Activated T-cell treated with anti-CD3 and anti-CD28 coated beads, Interleukin-2, amount 50 U/mL, for 24 hours (primary cell): Measurements from ENCODE around the gene CD93.

Experiments
- DNase-seq: peaks from one replicate; pipeline ENCODE4 v3.0.0-alpha.2; 2020
- H3K27ac Mint-ChIP-seq: 2 replicates; pipeline ENCODE4 v1.8.0; 2020; ENCODE audit warnings: mild to moderate bottlenecking, mixed read lengths
- H3K27me3 Mint-ChIP-seq: 2 replicates; pipeline ENCODE4 v1.8.0; 2020; ENCODE audit warnings: mixed read lengths
- H3K36me3 Mint-ChIP-seq: 2 replicates; pipeline ENCODE4 v1.8.0; 2020; ENCODE audit warnings: low read depth, mixed read lengths
- H3K4me1 Mint-ChIP-seq: 2 replicates; pipeline ENCODE4 v1.8.0; 2020; ENCODE audit warnings: low read depth, mixed read lengths
- H3K4me3 Mint-ChIP-seq: 2 replicates; pipeline ENCODE4 v1.8.0; 2020; ENCODE audit warnings: mild to moderate bottlenecking, moderate library complexity, mixed read lengths
- H3K9me3 Mint-ChIP-seq: 2 replicates; pipeline ENCODE4 v1.8.0; 2020; ENCODE audit warnings: mixed read lengths

CD93 gene

DNA sequence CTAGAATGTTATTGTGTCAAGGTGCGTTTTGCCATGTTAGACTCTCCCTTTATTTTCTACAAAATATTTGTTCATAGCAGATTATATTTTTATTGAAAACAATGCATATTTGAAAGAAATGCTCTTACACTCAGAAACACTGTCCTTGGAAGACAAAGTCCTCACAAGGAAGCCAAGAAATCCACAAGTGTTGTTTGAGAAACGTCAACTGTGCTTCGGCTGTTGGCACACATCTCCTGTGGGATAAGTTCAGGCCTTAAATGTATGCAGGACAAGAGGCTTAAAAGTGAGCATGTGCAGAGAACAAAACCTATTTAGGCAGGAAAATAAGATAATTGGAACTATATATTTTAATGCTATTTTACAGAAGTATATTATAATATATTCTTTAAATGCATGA is 27.1 kb downstream of the CD93 start:
- Mint-ChIP-seq H3K9me3 (peaks cover 5% of the 10 kb centered on the region), H3K27ac (no peak overlapping the region), H3K27me3 (peaks cover 3% of the 10 kb centered on the region), H3K4me3 (no peak overlapping the region), H3K36me3 (no peaks in the 10 kb centered on the region), H3K4me1 (no peaks in the 10 kb centered on the region)
- DNase-seq: no peak

DNA sequence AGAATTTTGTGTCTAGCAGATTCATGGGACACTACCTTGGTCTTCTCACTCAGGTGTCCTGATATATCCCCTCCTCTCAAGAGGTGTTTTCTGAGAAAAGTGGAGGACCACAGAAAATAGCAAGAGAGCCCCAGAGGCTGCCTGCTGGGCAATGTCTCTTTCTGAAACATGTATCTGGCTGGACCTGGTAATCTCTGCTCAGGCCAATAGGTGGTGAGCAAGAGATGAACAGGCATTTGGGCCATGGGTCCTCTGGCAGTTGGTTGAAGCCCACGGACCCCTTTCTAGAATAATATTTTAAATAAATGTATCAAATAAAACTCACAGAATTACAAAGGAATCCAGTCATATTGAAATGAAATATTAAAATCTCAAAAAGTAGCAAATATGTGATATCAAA is 27.9 kb downstream of the CD93 start:
- H3K9me3 Mint-ChIP-seq: peaks cover 5% of the 10 kb centered on the region
- no peaks in the 10 kb centered on the region for H3K4me1 Mint-ChIP-seq
- H3K4me3 Mint-ChIP-seq: no peak overlapping the region
- peaks cover 6% of the 10 kb centered on the region for H3K27me3 Mint-ChIP-seq
- no peak for DNase-seq
- no peaks in the 10 kb centered on the region for H3K36me3 Mint-ChIP-seq
- no peak overlapping the region for H3K27ac Mint-ChIP-seq

DNA sequence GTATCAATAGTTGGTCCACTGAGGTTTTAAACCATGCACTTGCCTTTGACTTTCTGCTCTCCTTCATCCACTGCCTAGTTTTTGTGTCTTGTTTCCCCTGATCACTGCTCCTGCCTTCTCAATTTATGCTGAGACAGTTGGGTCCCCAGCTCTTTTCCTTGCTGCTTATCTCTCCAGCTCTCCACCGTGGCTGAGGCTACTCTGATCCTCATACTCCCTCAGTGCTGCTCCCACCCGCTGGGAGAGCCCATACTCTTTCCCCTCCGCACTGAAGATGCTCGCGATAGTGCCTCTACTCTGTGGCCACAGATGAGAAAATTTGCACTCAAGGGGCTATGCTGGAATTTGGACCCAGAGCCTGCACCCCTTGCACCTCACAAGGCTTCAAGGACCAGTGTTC is 33.2 kb downstream of the CD93 start:
- Mint-ChIP-seq H3K36me3 (no peaks in the 10 kb centered on the region), H3K27ac (no peak overlapping the region), H3K27me3 (peaks cover 46% of the 10 kb centered on the region), H3K4me3 (no peak overlapping the region), H3K4me1 (no peaks in the 10 kb centered on the region), H3K9me3 (peaks cover 5% of the 10 kb centered on the region)
- DNase-seq: no peak

DNA sequence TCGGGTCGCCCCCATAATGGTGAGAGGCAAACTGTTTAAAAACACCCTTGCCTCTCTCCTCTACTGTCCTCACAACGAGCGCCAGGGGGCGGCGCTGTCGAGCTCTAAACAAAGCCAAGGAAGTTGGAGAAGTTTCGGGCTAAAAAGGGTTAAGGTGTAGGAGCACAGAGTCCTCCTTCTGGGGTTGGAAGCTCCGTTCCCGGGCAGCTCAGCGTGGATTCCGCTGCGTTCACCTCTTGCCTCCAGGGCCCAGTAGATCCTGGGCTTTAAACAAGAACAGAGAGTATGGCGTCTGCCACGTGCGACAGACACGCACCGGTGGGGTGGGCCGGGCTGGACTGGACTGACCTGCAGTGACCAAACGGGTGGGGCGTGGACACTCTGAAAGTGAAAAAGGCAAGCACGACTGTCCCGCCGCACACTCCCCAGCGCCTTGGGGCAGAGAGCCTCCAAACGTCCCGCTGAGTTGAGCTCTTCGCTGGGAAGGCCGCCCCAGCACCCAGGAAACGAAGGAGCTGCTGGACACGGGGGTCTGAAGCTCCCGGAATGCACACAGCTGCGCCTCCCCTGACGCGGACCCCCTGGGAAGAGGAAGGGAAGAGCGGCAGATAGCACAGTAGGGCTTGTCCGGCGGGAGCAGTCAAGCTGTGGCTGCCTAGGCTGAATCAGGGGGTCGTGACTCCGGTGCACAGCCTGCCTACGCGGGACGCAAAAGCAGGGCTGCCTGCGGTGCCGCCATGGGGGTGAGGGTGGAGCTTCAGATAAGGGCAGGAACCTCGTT is 35.1 kb downstream of the CD93 start:
- Mint-ChIP-seq H3K27me3 (peaks cover 62% of the 10 kb centered on the region), H3K27ac (no peak overlapping the region), H3K36me3 (no peaks in the 10 kb centered on the region), H3K4me3 (no peak overlapping the region), H3K9me3 (peaks cover 2% of the 10 kb centered on the region), H3K4me1 (peaks cover 2% of the 10 kb centered on the region)
- peak; percentile 38 for DNase-seq

DNA sequence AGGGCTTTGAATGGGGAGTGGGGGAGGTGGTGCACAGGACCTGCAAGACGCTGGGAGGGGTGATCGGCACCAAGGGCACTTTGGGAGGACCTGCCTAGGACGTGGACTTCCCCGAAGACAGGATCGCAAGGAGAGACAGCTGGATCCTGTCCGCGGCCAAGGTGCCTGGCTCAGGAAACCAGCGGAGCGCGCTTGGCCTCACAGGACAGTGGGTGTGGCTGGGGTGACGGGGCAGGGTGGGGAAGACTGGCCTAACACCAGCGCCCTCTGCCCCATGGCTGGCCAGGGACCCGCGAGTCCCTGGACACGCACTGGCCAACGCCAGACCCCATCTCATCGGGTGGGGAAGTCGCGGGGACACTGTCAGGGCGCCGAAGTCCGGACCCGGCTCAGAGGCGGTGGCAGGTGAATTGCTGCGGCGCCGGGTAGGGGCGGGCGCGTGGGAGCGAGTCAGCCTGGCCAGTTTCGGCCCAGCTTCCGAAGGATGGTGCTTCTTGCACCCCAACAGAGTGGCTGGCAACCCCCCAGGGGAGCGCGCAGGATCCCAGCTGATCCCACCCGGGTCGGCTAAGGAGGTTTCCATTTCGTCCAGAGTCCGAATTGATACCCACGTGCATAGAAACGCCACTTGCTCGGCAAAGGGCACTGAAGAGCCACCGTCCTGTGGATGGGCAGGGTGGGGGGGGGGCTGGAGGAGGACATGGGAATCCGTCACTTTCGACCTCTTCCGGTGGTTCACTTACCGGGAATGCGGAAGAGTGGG is 35.9 kb downstream of the CD93 start:
- H3K36me3 Mint-ChIP-seq: no peaks in the 10 kb centered on the region
- H3K27ac Mint-ChIP-seq: no peak overlapping the region
- peaks cover 2% of the 10 kb centered on the region for H3K4me1 Mint-ChIP-seq
- DNase-seq: no peak
- peaks cover 67% of the 10 kb centered on the region for H3K27me3 Mint-ChIP-seq
- no peak overlapping the region for H3K4me3 Mint-ChIP-seq
- H3K9me3 Mint-ChIP-seq: no peaks in the 10 kb centered on the region

DNA sequence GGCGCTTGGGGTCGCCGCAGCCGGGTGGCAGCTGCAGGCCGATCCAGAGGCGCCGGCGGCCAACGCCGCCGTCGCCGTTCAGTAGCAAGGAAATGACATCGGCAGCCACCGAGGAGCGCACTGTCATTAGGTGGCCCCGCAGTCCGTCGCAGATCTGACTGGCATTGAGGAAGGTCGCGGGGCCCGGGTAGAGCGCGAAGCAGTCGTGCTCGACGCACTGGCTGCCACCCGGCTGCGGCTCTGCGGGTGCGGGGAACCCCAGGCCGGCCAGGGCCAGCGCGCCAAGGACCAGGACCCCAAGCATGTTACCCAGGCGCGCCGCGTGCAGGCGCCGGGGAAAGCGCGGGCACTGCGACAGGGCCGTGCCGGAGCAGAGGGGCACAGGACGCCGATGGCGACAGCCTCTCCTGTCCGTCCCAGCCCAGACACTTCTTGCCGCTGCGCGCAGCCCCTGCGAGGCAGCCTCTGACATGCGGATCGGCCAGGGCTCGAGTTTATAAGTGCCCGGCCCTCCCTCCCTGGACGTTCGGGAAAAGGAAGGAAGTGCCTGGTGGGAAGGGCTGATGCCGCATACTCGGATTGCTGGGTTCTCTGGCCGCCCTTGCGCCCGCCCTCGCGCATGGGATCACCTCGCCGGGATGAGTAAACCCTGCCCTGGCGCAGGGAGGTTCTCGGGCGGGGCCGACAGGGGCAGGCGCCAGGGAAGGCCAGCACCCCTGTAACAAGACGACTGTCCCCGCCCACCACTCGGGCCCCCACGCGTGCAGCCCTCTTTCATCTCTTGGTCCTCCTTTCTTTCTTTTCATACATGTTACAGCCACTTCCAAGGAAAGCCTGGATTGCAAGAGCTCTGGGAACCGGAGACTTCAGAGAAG is 36.7 kb downstream of the CD93 start, which contains the start of gene THBD:
Gene THBD, minus strand, starts transcription at position 472 of the 875 bp plus-strand sequence. Its CDS starts 168 bp downstream, at position 304.
- DNase-seq: peak; percentile 32
- H3K4me3 Mint-ChIP-seq: no peak within 1 kb of the TSS
- H3K4me1 Mint-ChIP-seq: peaks cover 2% of the 10 kb centered on the region
- H3K9me3 Mint-ChIP-seq: no peaks in the 10 kb centered on the region
- peaks cover 75% of the 10 kb centered on the region for H3K27me3 Mint-ChIP-seq
- H3K27ac Mint-ChIP-seq: no peak within 1 kb of the TSS
- H3K36me3 Mint-ChIP-seq: no peaks in the 10 kb centered on the region

DNA sequence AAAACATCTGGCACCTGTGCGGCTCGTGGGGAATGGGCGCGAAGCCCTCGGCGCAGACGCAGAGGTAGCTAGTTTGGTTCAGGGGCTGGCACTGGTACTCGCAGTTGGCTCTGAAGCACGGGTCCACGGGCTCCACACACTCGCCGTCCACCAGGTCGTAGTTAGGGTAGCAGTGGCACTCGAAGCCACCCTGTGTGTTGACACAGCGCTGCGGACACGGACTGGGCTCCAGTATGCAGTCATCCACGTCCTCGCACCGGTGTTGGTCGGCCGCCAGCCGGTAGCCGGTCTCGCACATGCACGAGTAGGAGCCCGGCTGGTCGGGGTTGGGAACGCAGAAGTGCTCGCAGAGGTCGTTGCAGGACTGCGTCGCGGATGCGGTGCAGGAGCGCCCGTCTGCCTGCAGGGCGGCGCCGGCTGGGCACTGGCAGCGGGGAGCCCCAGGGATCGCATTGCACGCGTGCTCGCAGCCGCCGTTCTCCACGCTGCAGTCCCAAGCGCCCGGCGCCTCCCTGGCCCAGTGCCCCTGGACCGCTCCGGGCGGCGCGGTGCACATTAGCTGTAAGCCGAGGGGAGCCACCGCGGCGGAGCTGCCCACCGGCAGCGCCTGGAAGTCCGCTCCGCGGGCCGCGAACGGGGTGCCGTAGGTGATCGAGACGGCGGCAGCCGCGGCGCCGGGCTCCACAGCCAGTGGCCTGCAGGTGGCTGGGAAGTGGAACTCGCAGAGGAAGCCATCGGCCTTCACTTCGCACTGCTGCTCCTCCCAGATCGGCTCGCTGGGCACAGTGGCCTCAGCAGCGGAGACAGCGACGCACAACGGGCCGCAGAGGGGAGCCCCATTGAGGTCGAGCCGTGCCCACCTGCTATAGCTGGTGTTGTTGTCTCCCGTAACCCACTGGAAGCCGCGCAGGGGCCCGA is 37.6 kb downstream of the CD93 start:
- Mint-ChIP-seq H3K4me3 (no peak overlapping the region), H3K9me3 (no peaks in the 10 kb centered on the region), H3K27me3 (peaks cover 83% of the 10 kb centered on the region), H3K4me1 (peaks cover 2% of the 10 kb centered on the region), H3K27ac (no peak overlapping the region), H3K36me3 (no peaks in the 10 kb centered on the region)
- DNase-seq: peak; percentile 42

DNA sequence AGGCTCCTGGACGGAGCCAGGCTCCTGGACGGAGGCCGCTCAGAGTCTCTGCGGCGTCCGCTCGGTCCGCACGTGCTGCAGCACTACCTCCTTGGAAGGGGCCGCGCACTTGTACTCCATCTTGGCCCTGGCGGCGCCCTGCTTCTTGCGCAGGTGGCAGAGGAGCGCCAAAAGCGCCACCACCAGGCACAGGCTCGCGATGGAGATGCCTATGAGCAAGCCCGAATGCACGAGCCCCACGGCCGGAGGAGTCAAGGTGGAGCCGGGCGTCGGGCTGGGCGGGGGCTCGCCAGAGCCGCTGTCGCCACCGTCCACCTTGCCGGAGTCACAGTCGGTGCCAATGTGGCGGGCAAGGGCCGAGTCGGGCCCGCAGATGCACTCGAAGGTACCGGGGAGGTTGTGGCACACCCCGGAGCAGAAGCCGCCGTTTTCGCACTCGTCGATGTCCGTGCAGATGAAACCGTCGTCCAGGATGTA is 38.3 kb downstream of the CD93 start:
- Mint-ChIP-seq H3K9me3 (no peaks in the 10 kb centered on the region), H3K27ac (no peak overlapping the region), H3K4me1 (peaks cover 2% of the 10 kb centered on the region), H3K27me3 (peaks cover 80% of the 10 kb centered on the region), H3K4me3 (no peak overlapping the region), H3K36me3 (no peaks in the 10 kb centered on the region)
- no peak for DNase-seq

DNA sequence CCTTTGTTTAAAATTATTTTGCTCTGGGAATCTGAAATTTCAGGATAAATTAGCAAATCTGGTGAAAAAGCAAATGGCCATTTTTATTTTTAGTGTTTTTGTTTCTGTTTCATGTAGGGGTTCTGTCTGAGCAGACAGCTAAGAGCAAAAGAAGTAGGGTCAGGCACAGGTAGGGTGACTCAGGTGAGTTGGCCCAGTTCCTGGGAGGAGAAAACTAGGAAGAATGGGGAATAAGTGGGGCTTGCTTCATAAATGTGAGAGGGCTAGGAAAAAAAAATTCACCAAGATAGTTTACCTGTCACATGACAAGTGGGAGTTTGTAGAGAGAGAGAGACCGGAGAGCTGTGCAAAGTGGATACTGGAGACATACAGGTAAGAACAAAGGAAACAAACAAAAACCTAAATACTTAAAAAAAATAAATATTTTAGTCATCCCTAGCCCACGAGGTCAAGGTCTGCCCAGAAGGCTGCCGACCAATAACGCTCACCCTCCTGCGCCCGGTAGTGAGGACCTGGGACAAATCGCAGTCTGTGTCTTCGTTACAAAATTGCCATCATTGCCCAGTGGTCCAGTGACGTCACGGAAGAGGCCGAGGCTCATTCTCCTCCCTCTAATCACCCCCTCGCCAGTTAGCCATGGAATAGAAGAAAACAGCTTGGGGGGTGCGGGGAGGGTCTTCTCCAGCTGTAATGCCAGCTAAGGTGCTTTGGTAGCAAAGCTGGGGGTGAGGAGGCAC is 39.0 kb downstream of the CD93 start:
- Mint-ChIP-seq H3K4me3 (no peak overlapping the region), H3K27me3 (peaks cover 74% of the 10 kb centered on the region), H3K4me1 (peaks cover 2% of the 10 kb centered on the region), H3K36me3 (no peaks in the 10 kb centered on the region), H3K27ac (no peak overlapping the region), H3K9me3 (no peaks in the 10 kb centered on the region)
- no peak for DNase-seq

DNA sequence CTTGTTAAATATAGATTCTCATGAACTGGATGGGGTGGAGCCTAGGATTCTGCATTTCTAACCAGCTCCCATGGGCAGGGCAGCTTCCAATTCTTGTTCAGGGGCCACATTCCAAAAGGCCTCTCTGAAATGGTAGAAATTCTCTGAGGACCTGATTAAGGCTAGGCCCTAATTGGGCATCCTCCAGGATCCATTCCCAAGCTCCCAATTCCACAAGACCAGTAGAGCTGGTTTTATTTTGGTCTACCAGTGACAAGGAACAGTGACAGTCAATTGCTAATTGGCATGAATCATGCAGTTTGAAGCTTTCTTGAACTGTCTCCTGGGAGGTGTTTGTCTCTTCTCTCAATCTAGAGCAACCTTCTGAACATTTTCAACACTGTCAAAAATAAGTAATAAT is 39.7 kb downstream of the CD93 start:
- Mint-ChIP-seq H3K4me1 (peaks cover 2% of the 10 kb centered on the region), H3K36me3 (no peaks in the 10 kb centered on the region), H3K9me3 (no peaks in the 10 kb centered on the region), H3K27me3 (peaks cover 69% of the 10 kb centered on the region), H3K4me3 (no peak overlapping the region), H3K27ac (no peak overlapping the region)
- no peak for DNase-seq

DNA sequence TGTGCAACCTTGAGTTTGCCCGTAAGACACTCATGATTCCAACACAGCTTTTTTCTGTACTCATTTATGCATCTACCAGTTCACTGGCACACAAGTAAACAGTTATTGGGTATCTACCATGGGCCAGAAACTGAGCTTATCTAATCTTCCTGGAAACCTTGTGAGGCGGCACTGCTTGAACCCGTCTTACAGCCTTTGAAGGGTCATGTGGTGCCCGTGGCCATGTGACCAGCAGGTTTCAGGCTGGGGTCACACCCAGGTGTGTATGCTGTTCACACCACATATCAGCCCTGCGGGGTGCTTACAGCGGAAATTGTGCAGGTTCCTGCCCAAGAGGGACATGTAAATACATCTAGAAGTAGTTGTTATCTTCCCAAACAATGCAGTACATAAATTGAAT is 42.7 kb downstream of the CD93 start:
- H3K4me1 Mint-ChIP-seq: peaks cover 2% of the 10 kb centered on the region
- no peak overlapping the region for H3K4me3 Mint-ChIP-seq
- peaks cover 59% of the 10 kb centered on the region for H3K27me3 Mint-ChIP-seq
- H3K9me3 Mint-ChIP-seq: no peaks in the 10 kb centered on the region
- no peak overlapping the region for H3K27ac Mint-ChIP-seq
- no peak for DNase-seq
- no peaks in the 10 kb centered on the region for H3K36me3 Mint-ChIP-seq

DNA sequence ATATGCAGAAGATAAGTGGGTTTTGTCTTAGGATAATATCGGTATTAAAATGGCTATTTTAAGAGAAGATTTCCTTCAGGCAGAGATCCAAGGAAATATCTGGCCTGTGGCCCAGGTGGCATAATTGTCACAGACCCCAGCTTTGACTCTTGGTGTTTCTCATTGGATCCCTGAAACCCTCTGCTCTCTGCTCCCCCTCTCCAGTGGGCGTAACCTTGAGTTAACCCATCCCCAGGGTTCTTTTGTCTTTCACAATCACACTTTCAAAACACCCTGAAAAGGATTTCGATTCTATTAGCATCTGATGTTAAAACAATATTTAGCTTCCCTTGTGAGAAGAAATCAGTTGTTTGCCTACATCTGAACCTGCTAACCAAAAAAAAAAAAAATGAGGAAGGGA is 43.9 kb downstream of the CD93 start:
- no peaks in the 10 kb centered on the region for H3K9me3 Mint-ChIP-seq
- peaks cover 51% of the 10 kb centered on the region for H3K27me3 Mint-ChIP-seq
- no peaks in the 10 kb centered on the region for H3K4me1 Mint-ChIP-seq
- no peak overlapping the region for H3K27ac Mint-ChIP-seq
- no peaks in the 10 kb centered on the region for H3K36me3 Mint-ChIP-seq
- DNase-seq: no peak
- no peak overlapping the region for H3K4me3 Mint-ChIP-seq

DNA sequence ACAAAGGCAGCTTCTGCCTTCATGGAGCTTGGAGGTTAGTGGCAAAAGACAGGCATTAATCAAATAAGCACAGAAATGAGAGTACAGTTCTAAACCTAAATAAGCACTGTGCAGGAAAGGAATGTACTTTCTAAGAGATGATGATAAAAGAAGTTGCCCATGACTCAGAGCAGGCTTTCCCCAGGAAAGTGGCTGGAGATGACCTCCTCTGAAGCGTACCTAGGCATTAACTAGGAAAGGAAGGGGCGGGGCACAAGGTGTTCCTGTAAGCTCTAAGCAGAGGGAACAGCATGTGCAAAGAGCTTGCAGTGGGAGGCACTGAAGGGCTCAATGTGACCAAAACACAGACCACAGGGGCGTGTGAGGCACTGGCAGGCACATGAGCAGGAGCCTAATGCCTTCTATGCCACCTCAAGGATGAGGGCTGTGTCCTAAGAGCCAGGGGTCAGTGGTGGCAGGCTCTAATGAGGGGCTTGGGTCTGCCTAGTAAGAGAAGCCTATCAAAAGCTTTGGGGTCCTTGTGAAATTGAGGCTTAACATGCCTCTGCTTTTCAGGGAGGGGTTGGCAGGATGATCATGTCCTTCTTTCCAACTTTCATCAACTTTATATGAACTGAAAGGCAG is 46.1 kb downstream of the CD93 start:
- H3K4me3 Mint-ChIP-seq: no peak overlapping the region
- H3K9me3 Mint-ChIP-seq: no peaks in the 10 kb centered on the region
- H3K4me1 Mint-ChIP-seq: no peaks in the 10 kb centered on the region
- peaks cover 46% of the 10 kb centered on the region for H3K27me3 Mint-ChIP-seq
- DNase-seq: no peak
- H3K27ac Mint-ChIP-seq: no peak overlapping the region
- no peaks in the 10 kb centered on the region for H3K36me3 Mint-ChIP-seq
